OCI-LY1 (cell line): ENCODE data around the gene HSPA1B.

Experiments used
- H2AFZ ChIP-seq: fragments of 200-600 bp; sonication (generic), shearing (Covaris generic); 2 replicates; pipeline ENCODE4 v1.6.0; 2014; ENCODE audit warnings: antibody characterized with exemption, mild to moderate bottlenecking, low read length
- H3F3A ChIP-seq: fragments of 200-600 bp; sonication (generic), shearing (Covaris generic); 2 replicates; pipeline ENCODE4 v1.6.0; 2014; ENCODE audit warnings: mild to moderate bottlenecking, antibody characterized with exemption, low read length, moderate library complexity; ENCODE audit not compliant: insufficient read depth
- H3K27ac ChIP-seq: fragments of 200-600 bp; sonication (generic); 2 replicates; pipeline ENCODE4 v1.5.1; 2014; ENCODE audit warnings: low read length, mixed run types, mild to moderate bottlenecking, low read depth; ENCODE audit not compliant: poor library complexity, severe bottlenecking
- H3K27me3 ChIP-seq: fragments of 200-600 bp; sonication (generic); 2 replicates; pipeline ENCODE4 v1.6.0; 2014; ENCODE audit warnings: antibody characterized with exemption, mild to moderate bottlenecking, low read length, moderate library complexity; ENCODE audit not compliant: insufficient read depth
- H3K36me3 ChIP-seq: fragments of 200-600 bp; sonication (generic); 2 replicates; pipeline ENCODE4 v1.6.1; 2014; ENCODE audit warnings: mild to moderate bottlenecking, antibody characterized with exemption, low read length, moderate library complexity, mixed read lengths; ENCODE audit not compliant: insufficient read depth
- H3K4me1 ChIP-seq: fragments of 200-600 bp; sonication (generic); 2 replicates; pipeline ENCODE4 v1.5.1; 2014; ENCODE audit warnings: mild to moderate bottlenecking, low read length, moderate library complexity; ENCODE audit not compliant: insufficient read depth, severe bottlenecking
- H3K4me2 ChIP-seq: fragments of 200-600 bp; sonication (generic), shearing (Covaris generic); 2 replicates; pipeline ENCODE4 v1.6.1; 2014; ENCODE audit warnings: low read length
- H3K4me3 ChIP-seq: fragments of 200-600 bp; sonication (generic); 2 replicates; pipeline ENCODE4 v1.5.1; 2014; ENCODE audit warnings: low read length, low read depth, mild to moderate bottlenecking, mixed read lengths; ENCODE audit not compliant: poor library complexity, severe bottlenecking
- H3K79me2 ChIP-seq: fragments of 200-600 bp; shearing (Covaris generic); 2 replicates; pipeline ENCODE4 v1.6.1; 2016; ENCODE audit warnings: mixed run types, low read length, mixed read lengths; ENCODE audit not compliant: insufficient read depth
- H3K9ac ChIP-seq: fragments of 200-600 bp; sonication (generic), shearing (Covaris generic); 2 replicates; pipeline ENCODE4 v1.6.1; 2014; ENCODE audit warnings: mild to moderate bottlenecking, low read length, mixed read lengths
- H3K9me2 ChIP-seq: fragments of 200-600 bp; sonication (generic), shearing (Covaris generic); 2 replicates; pipeline ENCODE4 v1.6.1; 2014; ENCODE audit warnings: low read depth, mild to moderate bottlenecking, low read length, mixed read lengths
- H3K9me3 ChIP-seq: fragments of 200-600 bp; shearing (Covaris generic); 2 replicates; pipeline ENCODE4 v1.6.1; 2014; ENCODE audit warnings: low read length, mixed read lengths
- H4K20me1 ChIP-seq: fragments of 200-600 bp; sonication (generic), shearing (Covaris generic); 2 replicates; pipeline ENCODE4 v1.6.0; 2016; ENCODE audit warnings: mild to moderate bottlenecking, low read length; ENCODE audit not compliant: insufficient read depth
- CTCF ChIP-seq: fragments of 200-600 bp; sonication (generic), shearing (Covaris generic); IDR thresholded peaks from 2 replicates; pipeline ENCODE4 v1.5.1; 2017; ENCODE audit warnings: mild to moderate bottlenecking, antibody characterized with exemption, low read length, moderate library complexity, mixed read lengths
- EZH2 ChIP-seq: fragments of 200-600 bp; sonication (generic), shearing (Covaris generic); IDR thresholded peaks from 2 replicates; pipeline ENCODE4 v1.8.0; 2017; ENCODE audit warnings: borderline replicate concordance, mixed run types, mild to moderate bottlenecking, antibody characterized with exemption, low read length, moderate library complexity, mixed read lengths

Gene HSPA1B

GRCh38 chr6:31825553-31825952 is 2.0 kb upstream of the HSPA1B start:
- H3K9me3 ChIP-seq: no peaks in the 10 kb centered on the region
- peak overlapping the region; percentile 91 for H3K27ac ChIP-seq
- no peaks in the 10 kb centered on the region for H3K9me2 ChIP-seq
- no peaks in the 10 kb centered on the region for H3K27me3 ChIP-seq
- peaks cover 39% of the 10 kb centered on the region for H3K4me1 ChIP-seq
- no peak overlapping the region for H3K4me3 ChIP-seq
- no peaks in the 10 kb centered on the region for H3F3A ChIP-seq
- no peak overlapping the region for H3K4me2 ChIP-seq
- H4K20me1 ChIP-seq: no peaks in the 10 kb centered on the region
- no peak overlapping the region for H2AFZ ChIP-seq
- TF ChIP-seq CTCF (no peak), EZH2 (no peak)
- H3K79me2 ChIP-seq: peaks cover 9% of the 10 kb centered on the region
- H3K36me3 ChIP-seq: no peaks in the 10 kb centered on the region
- H3K9ac ChIP-seq: no peak overlapping the region

- H3K4me1 ChIP-seq: peaks cover 41% of the 10 kb centered on the region
- peak overlapping the region; percentile 76 for H3K9ac ChIP-seq
- no peaks in the 10 kb centered on the region for H3K9me2 ChIP-seq
- no peaks in the 10 kb centered on the region for H3K9me3 ChIP-seq
- no peaks in the 10 kb centered on the region for H3K36me3 ChIP-seq
- H3K4me3 ChIP-seq: peak overlapping the region; percentile 62
- TF ChIP-seq EZH2 (no peak), CTCF (no peak)
- H4K20me1 ChIP-seq: no peaks in the 10 kb centered on the region
- 0 out of 2 replicates have a peak overlapping the region, but pooled peaks have one; percentile 12 for H2AFZ ChIP-seq
- H3K27me3 ChIP-seq: no peaks in the 10 kb centered on the region
- H3F3A ChIP-seq: peaks cover 6% of the 10 kb centered on the region; the same call in 1 of the 2 replicates
- peak overlapping the region; percentile 91 for H3K27ac ChIP-seq
- peak overlapping the region; percentile 81 for H3K4me2 ChIP-seq
- peaks cover 22% of the 10 kb centered on the region for H3K79me2 ChIP-seq
These were observed 699 bp upstream of the HSPA1B start for GRCh38 chr6:31826793-31827285.

GRCh38 chr6:31829633-31830283 is 2.2 kb downstream of the HSPA1B start:
- Histone ChIP-seq H3K9me2 (no peaks in the 10 kb centered on the region), H4K20me1 (no peaks in the 10 kb centered on the region), H3F3A (peaks cover 16% of the 10 kb centered on the region), H3K4me2 (peak overlapping the region; percentile 88), H3K9ac (peak overlapping the region; percentile 75), H3K9me3 (no peaks in the 10 kb centered on the region), H3K4me3 (peak overlapping the region; percentile 75), H3K79me2 (peaks cover 26% of the 10 kb centered on the region), H3K36me3 (peaks cover under 1% of the 10 kb centered on the region; the same call in 1 of the 2 replicates), H2AFZ (no peak overlapping the region), H3K27me3 (no peaks in the 10 kb centered on the region), H3K27ac (peak overlapping the region; percentile 97), H3K4me1 (peaks cover 53% of the 10 kb centered on the region)
- TF ChIP-seq EZH2 (no peak), CTCF (peak; percentile 56)
